GM23338 (cell line): Measurements from ENCODE around the gene MANSC1. TPM values are rescaled to one million over a fixed set of nuclear protein-coding genes. Genes with fewer than 3 reads are reported as not detected.

Source experiments
- ATAC-seq: fragments of 200-7000 bp; cut with Tn5 transposase; 3 replicates; pipeline ENCODE4 v1.9.1; 2020
- DNase-seq: peaks from one replicate; pipeline ENCODE4 v3.0.0-alpha.2; 2015; ENCODE audit warnings: low spot score
- H2AFZ ChIP-seq: fragments of 200-600 bp; sonication (generic); 2 replicates; pipeline ENCODE4 v1.8.0; 2016; ENCODE audit warnings: antibody characterized with exemption, mild to moderate bottlenecking, moderate library complexity
- H3F3A ChIP-seq: fragments of 200-600 bp; sonication (generic); replicated peaks from 2 replicates; pipeline ENCODE4 v1.8.0; 2017; ENCODE audit warnings: antibody characterized with exemption, mixed run types, low read depth
- H3K27ac ChIP-seq: fragments of 200-600 bp; sonication (generic); 2 replicates; pipeline ENCODE4 v1.6.1; 2016; ENCODE audit warnings: low read depth
- H3K27me3 ChIP-seq: fragments of 200-600 bp; sonication (generic); 2 replicates; pipeline ENCODE4 v1.8.0; 2016; ENCODE audit warnings: mild to moderate bottlenecking, mixed run types, moderate library complexity; ENCODE audit not compliant: insufficient read depth
- H3K36me3 ChIP-seq: fragments of 200-600 bp; sonication (generic); 2 replicates; pipeline ENCODE4 v1.8.0; 2016; ENCODE audit warnings: mild to moderate bottlenecking; ENCODE audit not compliant: insufficient read depth
- H3K4me1 ChIP-seq: fragments of 200-600 bp; sonication (generic); 2 replicates; pipeline ENCODE4 v1.8.0; 2016; ENCODE audit warnings: mild to moderate bottlenecking, moderate library complexity; ENCODE audit not compliant: insufficient read depth
- H3K4me2 ChIP-seq: fragments of 200-600 bp; sonication (generic); 2 replicates; pipeline ENCODE4 v1.7.1; 2017; ENCODE audit warnings: mixed run types
- H3K4me3 ChIP-seq: fragments of 200-600 bp; sonication (generic); 2 replicates; pipeline ENCODE4 v1.6.1; 2016; ENCODE audit warnings: mixed run types
- H3K79me2 ChIP-seq: fragments of 200-600 bp; sonication (generic); replicated peaks from 2 replicates; pipeline ENCODE4 v1.8.0; 2017; ENCODE audit warnings: mild to moderate bottlenecking; ENCODE audit not compliant: insufficient read depth
- H3K9me2 ChIP-seq: fragments of 200-600 bp; sonication (generic); 2 replicates; pipeline ENCODE4 v1.8.0; 2017; ENCODE audit not compliant: insufficient read depth
- H4K20me1 ChIP-seq: fragments of 200-600 bp; sonication (generic); replicated peaks from 2 replicates; pipeline ENCODE4 v1.8.0; 2017; ENCODE audit warnings: mild to moderate bottlenecking; ENCODE audit not compliant: insufficient read depth
- H3K27ac Mint-ChIP-seq: 2 replicates; pipeline ENCODE4 v1.8.0; 2020; ENCODE audit warnings: inconsistent platforms, mild to moderate bottlenecking, moderate library complexity, mixed read lengths
- H3K27me3 Mint-ChIP-seq: 3 replicates; pipeline ENCODE4 v1.8.0; 2022; ENCODE audit warnings: low read depth, mild to moderate bottlenecking, moderate library complexity, mixed read lengths, inconsistent platforms; ENCODE audit not compliant: insufficient read depth, poor library complexity
- H3K36me3 Mint-ChIP-seq: 3 replicates; pipeline ENCODE4 v1.8.0; 2021; ENCODE audit warnings: low read depth, mild to moderate bottlenecking, inconsistent platforms, moderate library complexity, mixed read lengths
- H3K4me1 Mint-ChIP-seq: 3 replicates; pipeline ENCODE4 v1.8.0; 2020; ENCODE audit warnings: mild to moderate bottlenecking, inconsistent platforms, mixed read lengths
- H3K4me3 Mint-ChIP-seq: 3 replicates; pipeline ENCODE4 v1.8.0; 2021; ENCODE audit warnings: moderate library complexity, mild to moderate bottlenecking, inconsistent platforms, mixed read lengths
- H3K9me3 Mint-ChIP-seq: 3 replicates; pipeline ENCODE4 v1.8.0; 2020; ENCODE audit warnings: moderate library complexity, mild to moderate bottlenecking, inconsistent platforms, mixed read lengths
- EZH2 ChIP-seq: fragments of 200-600 bp; sonication (generic); IDR thresholded peaks from one replicate; pipeline ENCODE4 v1.8.0; 2017; ENCODE audit warnings: antibody characterized with exemption, mild to moderate bottlenecking, low read depth; ENCODE audit not compliant: unreplicated experiment
- EZH2phosphoT487 ChIP-seq: fragments of 200-600 bp; sonication (generic); IDR thresholded peaks from one replicate; pipeline ENCODE4 v1.8.1; 2018; ENCODE audit warnings: antibody characterized with exemption; ENCODE audit not compliant: unreplicated experiment
- JUNB ChIP-seq: IDR thresholded peaks from one replicate; pipeline ENCODE4 v1.6.1; 2016; ENCODE audit warnings: antibody characterized with exemption; ENCODE audit not compliant: unreplicated experiment
- NANOG ChIP-seq: IDR thresholded peaks from 2 replicates; pipeline ENCODE4 v1.6.1; 2016; ENCODE audit warnings: antibody characterized with exemption, borderline replicate concordance
- POLR2AphosphoS5 ChIP-seq: IDR thresholded peaks from 2 replicates; pipeline ENCODE4 v1.6.1; 2016; ENCODE audit warnings: antibody characterized with exemption, low read depth
- REST ChIP-seq: IDR thresholded peaks from one replicate; pipeline ENCODE4 v1.6.1; 2018; ENCODE audit warnings: antibody characterized with exemption; ENCODE audit not compliant: unreplicated experiment
- STAT1 ChIP-seq: IDR thresholded peaks from one replicate; pipeline ENCODE4 v1.6.1; 2016; ENCODE audit warnings: antibody characterized with exemption; ENCODE audit not compliant: unreplicated experiment
- ZNF114 ChIP-seq: fragments of 250-450 bp; sonication (Bioruptor Pico); IDR thresholded peaks from 2 replicates; pipeline ENCODE4 v1.5.0; 2020; ENCODE audit warnings: mild to moderate bottlenecking, moderate library complexity
- ZNF462 ChIP-seq: fragments of 250-450 bp; sonication (Bioruptor Pico); IDR thresholded peaks from 2 replicates; pipeline ENCODE4 v1.5.0; 2020; ENCODE audit warnings: mild to moderate bottlenecking, moderate library complexity
- polyA plus RNA-seq: library from polyadenylated mRNA; unstranded; fragments of >200 nt; fragmentation: Nextera tagmentation; extraction: Ambion mirVana; gene quantifications from 2 replicates; pipeline ENCODE4 v1.2.1, GENCODE V29; 2016
- total RNA-seq: library from RNA; depleted of rRNA; stranded (reverse); fragments of >200 nt; shearing (Covaris generic); gene quantifications from 2 replicates; pipeline ENCODE4 v1.2.3, GENCODE V29; 2014

MANSC1 gene
- total and polyA plus RNA-seq, 2 experiments from 2014 or later = 4.4 to 5.1 TPM

DNA sequence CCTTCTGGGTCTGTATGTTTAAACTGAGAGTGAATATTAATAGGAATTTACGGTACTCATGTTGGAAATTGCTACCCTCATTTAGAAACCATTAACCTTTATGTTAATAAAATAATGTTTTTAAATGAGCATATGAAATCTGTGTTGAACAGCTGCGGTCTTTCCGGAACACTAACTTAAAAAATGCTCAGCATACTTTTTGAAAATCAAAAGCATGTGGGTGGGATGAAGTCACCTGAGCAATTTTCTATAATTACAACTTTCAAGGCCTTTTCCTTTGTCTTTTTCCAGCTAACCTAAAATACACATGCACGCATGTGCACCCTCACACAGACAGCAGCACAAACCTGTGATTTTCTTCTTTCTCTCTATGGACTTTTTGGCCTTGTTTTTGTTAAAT lies 46.7 kb upstream of the MANSC1 start (continued):
- no peak for TF ChIP-seq ZNF462 (CRISPR knock-in tag)
- TF ChIP-seq EZH2phosphoT487 = no peak
- no peak for TF ChIP-seq REST

DNA sequence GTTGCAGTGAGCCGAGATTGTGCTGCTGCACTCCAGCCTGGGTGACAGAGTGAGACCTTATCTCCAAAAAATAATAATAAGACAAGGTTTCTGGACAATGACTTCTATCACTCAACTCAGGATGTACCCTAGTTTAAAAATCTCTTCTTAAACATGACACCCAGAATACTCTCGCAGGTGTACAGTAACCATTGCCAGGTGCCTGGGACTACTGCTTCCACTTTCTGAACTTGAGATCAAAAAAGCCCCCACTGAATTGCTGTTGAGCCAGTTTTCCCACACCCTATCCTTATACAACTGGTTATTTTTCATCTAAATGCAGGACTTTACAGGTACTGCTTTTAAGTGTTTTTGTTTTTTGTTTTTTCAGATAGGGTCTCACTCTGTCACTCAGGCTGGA lies 43.1 kb upstream of the MANSC1 start:
- H4K20me1 ChIP-seq = no peaks in the 10 kb centered on the region
- Mint-ChIP-seq H3K27me3 (no peaks in the 10 kb centered on the region), H3K27ac (no peak overlapping the region), H3K4me1 (peaks cover 9% of the 10 kb centered on the region), H3K4me3 (no peak overlapping the region), H3K36me3 (0 out of 3 replicates have a peak, but pooled peaks cover 3% of the 10 kb centered on the region), H3K9me3 (no peaks in the 10 kb centered on the region)
- no peaks in the 10 kb centered on the region for H3F3A ChIP-seq
- no peak overlapping the region for H3K4me2 ChIP-seq
- H3K79me2 ChIP-seq = no peaks in the 10 kb centered on the region
- no peaks in the 10 kb centered on the region for H3K9me2 ChIP-seq
- ATAC-seq = no peak
- no peaks in the 10 kb centered on the region for H3K27me3 ChIP-seq
- H3K27ac ChIP-seq = no peak overlapping the region
- no peak overlapping the region for H3K4me3 ChIP-seq
- no peaks in the 10 kb centered on the region for H3K36me3 ChIP-seq
- DNase-seq = no peak
- H2AFZ ChIP-seq = no peak overlapping the region
- peaks cover 6% of the 10 kb centered on the region for H3K4me1 ChIP-seq
- TF ChIP-seq JUNB (no peak), ZNF114 (CRISPR knock-in tag) (no peak), POLR2AphosphoS5 (no peak), STAT1 (no peak), EZH2phosphoT487 (no peak), NANOG (no peak), EZH2 (no peak)
